GM19397 (cell line): ENCODE data around the gene TPRA1.
"Not testable (repeated sequence)": the region's sequence is repeated elsewhere in the genome, so short reads cannot be mapped to it uniquely, and the experiment has no call there.

ENCODE experiments used
- ATAC-seq: cut with Tn5 transposase; IDR thresholded peaks from one replicate; pipeline ENCODE4 v1.9.1; 2021; ENCODE audit warnings: mild to moderate bottlenecking, moderate library complexity; ENCODE audit not compliant: unreplicated experiment

Gene TPRA1

GRCh38 chr3:127539366-127540060 lies 51.0 kb downstream of the TPRA1 start:
- ATAC-seq: no peak

GRCh38 chr3:127538569-127538968 lies 52.0 kb downstream of the TPRA1 start:
- no peak for ATAC-seq

GRCh38 chr3:127536830-127537812 lies 53.4 kb downstream of the TPRA1 start:
- ATAC-seq: no peak

- ATAC-seq: no peak
These were observed 54.4 kb downstream of the TPRA1 start for GRCh38 chr3:127535901-127536829.

- ATAC-seq: no peak
These were observed 55.3 kb downstream of the TPRA1 start for GRCh38 chr3:127535106-127535785.

GRCh38 chr3:127534564-127534963 lies 56.0 kb downstream of the TPRA1 start:
- ATAC-seq: no peak

- ATAC-seq: no peak
These were observed 56.4 kb downstream of the TPRA1 start for GRCh38 chr3:127534161-127534451.

GRCh38 chr3:127532561-127533203 lies 57.9 kb downstream of the TPRA1 start:
- ATAC-seq: no peak

- no peak for ATAC-seq
These were observed 58.7 kb downstream of the TPRA1 start for GRCh38 chr3:127531821-127532220.

GRCh38 chr3:127530863-127531262 lies 59.7 kb downstream of the TPRA1 start:
- ATAC-seq: not testable (repeated sequence)

GRCh38 chr3:127529346-127530188 lies 61.0 kb downstream of the TPRA1 start:
- ATAC-seq: no peak

GRCh38 chr3:127525373-127525772 lies 65.2 kb downstream of the TPRA1 start:
- no peak for ATAC-seq

- no peak for ATAC-seq
These were observed 66.1 kb downstream of the TPRA1 start for GRCh38 chr3:127524296-127524896.
